ENCODE data around the gene IQSEC1. TPM values are rescaled to one million over a fixed set of nuclear protein-coding genes. Genes with fewer than 3 reads are reported as not detected.

Gene IQSEC1
- total and polyA plus RNA-seq, 2 of the 8 experiments (the other 6 are each of a cell fraction or from before 2014, with no cell fraction given) = 6.8 to 28.8 TPM

DNA sequence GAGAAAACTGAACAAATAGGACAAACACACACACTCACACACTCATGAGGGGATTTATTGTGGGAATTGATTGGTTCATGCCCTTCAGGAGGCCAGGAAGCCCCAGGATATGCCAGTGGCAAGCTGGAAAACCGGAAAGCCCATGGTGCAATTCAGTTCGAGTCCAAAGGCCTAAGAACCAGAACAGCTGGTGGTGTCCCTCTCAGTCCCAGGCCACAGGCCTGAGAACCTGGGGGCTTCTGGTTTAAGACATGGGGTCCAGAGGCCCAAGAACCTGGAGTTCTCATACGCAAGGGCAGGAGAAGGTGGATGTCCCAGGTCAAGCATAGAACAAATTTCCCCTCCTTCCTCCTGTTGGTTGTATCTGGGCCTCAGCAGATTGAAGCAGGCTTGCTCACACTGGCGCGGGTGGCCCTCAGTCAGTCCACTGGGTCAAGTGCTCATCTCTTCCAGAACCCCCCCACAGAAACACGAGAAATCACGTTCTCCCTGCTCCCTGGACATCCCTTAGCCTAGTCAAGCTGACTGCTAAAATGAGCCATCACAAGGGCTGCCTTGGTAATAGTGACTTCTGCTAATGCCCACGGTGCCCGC, 181.7 kb downstream of the IQSEC1 start:
- Histone ChIP-seq H3K4me3 (ENCODE audit: extremely low read depth in 1 of 4, insufficient read depth in 2 of 4, low read depth in 3 of 4, low read length in 4 of 4) (no peak overlapping the region), H3K4me2 (ENCODE audit: insufficient read depth in 1 of 2, low read depth in 2 of 2, low read length in 2 of 2) (no peak overlapping the region), H3K79me2 (ENCODE audit: control insufficient read depth in 1 of 2, insufficient read depth in 2 of 2, low read length in 2 of 2) (no peaks in the 10 kb centered on the region), H2AFZ (ENCODE audit: low read length) (no peak overlapping the region), H3K14ac (ENCODE audit: insufficient read length) (no peak overlapping the region), H2AK5ac (ENCODE audit: low read depth, low read length) (no peak overlapping the region), H3K18ac (ENCODE audit: extremely low read depth, low read length) (no peak overlapping the region), H2BK15ac (ENCODE audit: low read length) (no peak overlapping the region), H3K23ac (ENCODE audit: insufficient read length) (no peak overlapping the region), H2BK120ac (replicated peaks; ENCODE audit: low read depth, low read length) (no peak overlapping the region), H3K36me3 (ENCODE audit: control insufficient read depth in 2 of 4, insufficient read depth in 4 of 4, low read length in 3 of 4) (no peaks in the 10 kb centered on the region; a peak in 1 of 8 replicates), H3K79me1 (ENCODE audit: low read depth, low read length) (no peaks in the 10 kb centered on the region), H3K4ac (replicated peaks; ENCODE audit: insufficient read length, low read depth, low read length) (no peak overlapping the region), H4K8ac (ENCODE audit: extremely low read depth, insufficient read depth, low read length) (no peak overlapping the region), H2BK20ac (ENCODE audit: low read length) (no peak overlapping the region), H4K20me1 (replicated peaks in 1 of 2; ENCODE audit: control insufficient read depth in 1 of 2, insufficient read depth in 2 of 2, low read length in 2 of 2) (no peaks in the 10 kb centered on the region), H3K9me3 (ENCODE audit: insufficient read depth in 2 of 2, low read depth in 1 of 2, low read length in 1 of 2) (no peaks in the 10 kb centered on the region), H4K5ac (ENCODE audit: insufficient read length, low read depth, low read length) (no peak overlapping the region), H3K27ac (ENCODE audit: low read depth, low read length) (no peak overlapping the region), H3K9ac (replicated peaks in 1 of 4; ENCODE audit: extremely low read depth in 1 of 4, low read depth in 3 of 4, low read length in 3 of 4) (no peak overlapping the region), H4K91ac (replicated peaks; ENCODE audit: insufficient read length, low read length) (no peak overlapping the region), H3K4me1 (replicated peaks in 1 of 4; ENCODE audit: control insufficient read depth in 3 of 4, insufficient read depth in 4 of 4, low read length in 3 of 4) (peaks cover 0 to 2% (median 0%) of the 10 kb centered on the region in 4 experiments; a peak in 1 of 7 replicates), H2BK12ac (ENCODE audit: low read depth, low read length) (no peak overlapping the region), H3K23me2 (ENCODE audit: low read depth, low read length) (no peaks in the 10 kb centered on the region), H3K56ac (replicated peaks; ENCODE audit: insufficient read length, low read depth, low read length) (no peak overlapping the region), H2BK5ac (ENCODE audit: low read depth, low read length) (no peak overlapping the region), H3K27me3 (replicated peaks in 1 of 4; ENCODE audit: control insufficient read depth in 3 of 4, extremely low read depth in 1 of 4, insufficient read depth in 3 of 4, low read length in 3 of 4) (peaks cover 0 to 9% (median 1%) of the 10 kb centered on the region in 4 experiments; a peak in 4 of 7 replicates)
- DNase-seq (ENCODE audit: low read depth in 1 of 2, low spot score in 2 of 2) (no peak), FAIRE-seq (no peak)
- CTCF ChIA-PET (ENCODE audit: partially characterized antibody) = interaction anchor here (0.5 to 14.8 kb wide), 48 partner anchors 8 to 1401 kb away, joined by 3 to 353 read pairs (median 4); partner anchors contain the start of gene RPL32
- TF ChIP-seq POLR2A (IDR thresholded peaks at IDR 0.05; ENCODE audit: control extremely low read depth in 1 of 2, low read depth in 2 of 2, low read length in 2 of 2) = no peak
- no peak for TF ChIP-seq EZH2 (IDR thresholded peaks at IDR 0.05; ENCODE audit: low read depth, low read length, severe bottlenecking)
- TF ChIP-seq, protein P1, sequence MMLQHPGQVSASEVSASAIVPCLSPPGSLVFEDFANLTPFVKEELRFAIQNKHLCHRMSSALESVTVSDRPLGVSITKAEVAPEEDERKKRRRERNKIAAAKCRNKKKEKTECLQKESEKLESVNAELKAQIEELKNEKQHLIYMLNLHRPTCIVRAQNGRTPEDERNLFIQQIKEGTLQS (IDR thresholded peaks at IDR 0.05; ENCODE audit: insufficient read depth, low read depth, low read length) = no peak
- TF ChIP-seq, protein P2, sequence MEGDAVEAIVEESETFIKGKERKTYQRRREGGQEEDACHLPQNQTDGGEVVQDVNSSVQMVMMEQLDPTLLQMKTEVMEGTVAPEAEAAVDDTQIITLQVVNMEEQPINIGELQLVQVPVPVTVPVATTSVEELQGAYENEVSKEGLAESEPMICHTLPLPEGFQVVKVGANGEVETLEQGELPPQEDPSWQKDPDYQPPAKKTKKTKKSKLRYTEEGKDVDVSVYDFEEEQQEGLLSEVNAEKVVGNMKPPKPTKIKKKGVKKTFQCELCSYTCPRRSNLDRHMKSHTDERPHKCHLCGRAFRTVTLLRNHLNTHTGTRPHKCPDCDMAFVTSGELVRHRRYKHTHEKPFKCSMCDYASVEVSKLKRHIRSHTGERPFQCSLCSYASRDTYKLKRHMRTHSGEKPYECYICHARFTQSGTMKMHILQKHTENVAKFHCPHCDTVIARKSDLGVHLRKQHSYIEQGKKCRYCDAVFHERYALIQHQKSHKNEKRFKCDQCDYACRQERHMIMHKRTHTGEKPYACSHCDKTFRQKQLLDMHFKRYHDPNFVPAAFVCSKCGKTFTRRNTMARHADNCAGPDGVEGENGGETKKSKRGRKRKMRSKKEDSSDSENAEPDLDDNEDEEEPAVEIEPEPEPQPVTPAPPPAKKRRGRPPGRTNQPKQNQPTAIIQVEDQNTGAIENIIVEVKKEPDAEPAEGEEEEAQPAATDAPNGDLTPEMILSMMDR (IDR thresholded peaks at IDR 0.05; ENCODE audit: control extremely low read depth in 1 of 3, insufficient read depth in 1 of 3, low read depth in 1 of 3, low read length in 3 of 3) = no peak
- POLR2A ChIA-PET (ENCODE audit: partially characterized antibody) = interaction anchor here (0.6 to 2.5 kb wide), 5 partner anchors 12 to 58 kb away, joined by 3 to 24 read pairs (median 5); partner anchors contain the start of gene RPL32
- WGBS, 2 experiments (ENCODE audit: extremely low coverage in 1 of 2, insufficient coverage in 1 of 2, insufficient read length in 1 of 2, insufficient replicate concordance in 2 of 2, low coverage in 1 of 2, low lambda C conversion rate in 2 of 2, missing lambda C conversion rate in 1 of 2) = 68% methylated on average over 9 of the region's 9 CpGs; no CpG with 5 or more reads in 1 of the 2 experiments
